Cardiac muscle cell (in vitro differentiated cells and primary cell): ENCODE data around the gene ADAMTSL1. TPM values are rescaled to one million over a fixed set of nuclear protein-coding genes. Genes with fewer than 3 reads are reported as not detected.
A peak's percentile ranks its signal among the peaks of the same experiment; 100 is the strongest.

Experiments
- DNase-seq, 2 donors: peaks; one replicate each; pipeline versions ENCODE4 v3.0.0 to v3.0.0-alpha.2; 2010 to 2017; ENCODE audit warnings: low read depth in 1 of 2, low spot score in 1 of 2
- H3K27ac ChIP-seq: fragments of 200-600 bp; sonication (generic); 2 replicates; pipeline ENCODE4 v1.5.1; 2016
- H3K27me3 ChIP-seq: fragments of 200-600 bp; sonication (generic); 2 replicates; pipeline ENCODE4 v1.6.0; 2016; ENCODE audit warnings: control low read depth
- H3K36me3 ChIP-seq: fragments of 200-600 bp; sonication (generic); 2 replicates; pipeline ENCODE4 v1.5.1; 2016; ENCODE audit warnings: control low read depth
- H3K4me1 ChIP-seq: fragments of 200-600 bp; sonication (generic); 2 replicates; pipeline ENCODE4 v1.8.1; 2017; ENCODE audit warnings: low read depth, mild to moderate bottlenecking, mixed run types
- H3K4me3 ChIP-seq: fragments of 200-600 bp; sonication (generic); 2 replicates; pipeline ENCODE4 v1.5.1; 2016; ENCODE audit warnings: mild to moderate bottlenecking
- H3K9me3 ChIP-seq: fragments of 200-600 bp; sonication (generic); 2 replicates; pipeline ENCODE4 v1.5.1; 2017; ENCODE audit warnings: low read depth, mild to moderate bottlenecking, control low read depth
- CTCF ChIP-seq: IDR thresholded peaks from 2 replicates; pipeline ENCODE4 v1.5.1; 2012; ENCODE audit warnings: low read depth, mild to moderate bottlenecking, low read length
- polyA plus RNA-seq: library from polyadenylated mRNA; unstranded; fragments of >200 nt; fragmentation: Nextera tagmentation; extraction: Ambion mirVana; gene quantifications from 2 replicates; pipeline ENCODE4 v1.2.1, GENCODE V29; 2016
- total RNA-seq: library from RNA; depleted of rRNA; stranded (reverse); fragments of >200 nt; gene quantifications from 2 replicates; pipeline ENCODE4 v1.2.3, GENCODE V29; 2016

The ADAMTSL1 gene
- total and polyA plus RNA-seq, 2 experiments from 2014 or later: 12.6 to 63.0 TPM

- DNase-seq: no peak
- H3K36me3 ChIP-seq: no peaks in the 10 kb centered on the region
- H3K4me1 ChIP-seq: no peaks in the 10 kb centered on the region
- no peak overlapping the region for H3K4me3 ChIP-seq
- H3K9me3 ChIP-seq: no peaks in the 10 kb centered on the region
- TF ChIP-seq CTCF: no peak
- H3K27me3 ChIP-seq: no peaks in the 10 kb centered on the region
- H3K27ac ChIP-seq: no peak overlapping the region
These were observed 57.4 kb downstream of the ADAMTSL1 start for GRCh38 chr9:18531136-18532065.

- no peaks in the 10 kb centered on the region for H3K36me3 ChIP-seq
- no peak for DNase-seq
These were observed 60.7 kb downstream of the ADAMTSL1 start for GRCh38 chr9:18534611-18535010.

GRCh38 chr9:18536554-18536953 is 62.6 kb downstream of the ADAMTSL1 start:
- H3K27ac ChIP-seq: no peak overlapping the region
- H3K36me3 ChIP-seq: no peaks in the 10 kb centered on the region
- H3K9me3 ChIP-seq: no peaks in the 10 kb centered on the region
- no peak for TF ChIP-seq CTCF
- H3K27me3 ChIP-seq: no peaks in the 10 kb centered on the region
- H3K4me3 ChIP-seq: no peak overlapping the region
- DNase-seq: no peak
- no peaks in the 10 kb centered on the region for H3K4me1 ChIP-seq

More at GRCh38 chr9:18534611-18535010, 60.7 kb downstream of the ADAMTSL1 start:
- no peaks in the 10 kb centered on the region for H3K9me3 ChIP-seq
- H3K4me1 ChIP-seq: no peaks in the 10 kb centered on the region
- no peak for TF ChIP-seq CTCF
- H3K4me3 ChIP-seq: no peak overlapping the region
- H3K27ac ChIP-seq: no peak overlapping the region
- H3K27me3 ChIP-seq: no peaks in the 10 kb centered on the region

- no peak overlapping the region for H3K27ac ChIP-seq
- H3K36me3 ChIP-seq: no peaks in the 10 kb centered on the region
- H3K4me1 ChIP-seq: no peaks in the 10 kb centered on the region
- no peak for TF ChIP-seq CTCF
- H3K27me3 ChIP-seq: no peaks in the 10 kb centered on the region
- H3K4me3 ChIP-seq: no peak overlapping the region
- no peak for DNase-seq
- no peaks in the 10 kb centered on the region for H3K9me3 ChIP-seq
These were observed 65.3 kb downstream of the ADAMTSL1 start for GRCh38 chr9:18539203-18539693.

GRCh38 chr9:18542837-18543405 is 69.0 kb downstream of the ADAMTSL1 start:
- no peaks in the 10 kb centered on the region for H3K4me1 ChIP-seq
- TF ChIP-seq CTCF: no peak
- H3K9me3 ChIP-seq: no peaks in the 10 kb centered on the region
- H3K27ac ChIP-seq: no peak overlapping the region
- H3K36me3 ChIP-seq: no peaks in the 10 kb centered on the region
- DNase-seq: peak in 1 of 2 donors; percentile 21
- no peak overlapping the region for H3K4me3 ChIP-seq
- H3K27me3 ChIP-seq: no peaks in the 10 kb centered on the region
